ENCODE results near the gene NEAT1. TPM values are rescaled to one million over a fixed set of nuclear protein-coding genes. Genes with fewer than 3 reads are reported as not detected.

NEAT1 gene
- total and polyA plus RNA-seq, 2 experiments from 2014 or later: 5.3 to 7.2 TPM

GRCh38 chr11:65392899-65393298 is 29.7 kb upstream of the NEAT1 start:
- Histone ChIP-seq H3K27ac (ENCODE audit: low read depth) (no peak overlapping the region), H3K4me3 (no peak overlapping the region), H3F3A (replicated peaks; ENCODE audit: low read depth) (no peaks in the 10 kb centered on the region), H3K4me1 (ENCODE audit: insufficient read depth) (peaks cover 5% of the 10 kb centered on the region; the same call in 1 of the 2 replicates), H3K27me3 (ENCODE audit: insufficient read depth) (no peaks in the 10 kb centered on the region), H3K36me3 (ENCODE audit: insufficient read depth) (no peaks in the 10 kb centered on the region), H4K20me1 (replicated peaks; ENCODE audit: insufficient read depth) (no peaks in the 10 kb centered on the region), H3K4me2 (no peak overlapping the region), H3K9me2 (ENCODE audit: insufficient read depth) (no peaks in the 10 kb centered on the region), H3K79me2 (replicated peaks; ENCODE audit: insufficient read depth) (no peaks in the 10 kb centered on the region), H2AFZ (no peak overlapping the region)
- Mint-ChIP-seq H3K27ac (no peak overlapping the region), H3K36me3 (ENCODE audit: low read depth) (peaks cover 4% of the 10 kb centered on the region; the same call in 1 of the 3 replicates), H3K4me3 (no peak overlapping the region), H3K4me1 (peaks cover 16% of the 10 kb centered on the region), H3K27me3 (ENCODE audit: insufficient read depth, low read depth, poor library complexity) (peaks cover 4% of the 10 kb centered on the region), H3K9me3 (no peaks in the 10 kb centered on the region)
- no peak for DNase-seq (ENCODE audit: low spot score)
- TF ChIP-seq EZH2phosphoT487 (IDR thresholded peaks at IDR 0.05; ENCODE audit: unreplicated experiment): no peak
- no peak for TF ChIP-seq ZNF331 (CRISPR knock-in tag; IDR thresholded peaks at IDR 0.05; ENCODE audit: low read depth)
- TF ChIP-seq STAT1 (IDR thresholded peaks at IDR 0.05; ENCODE audit: unreplicated experiment): no peak
- no peak for TF ChIP-seq REST (IDR thresholded peaks at IDR 0.05; ENCODE audit: unreplicated experiment)
- no peak for TF ChIP-seq ZNF114 (CRISPR knock-in tag; IDR thresholded peaks at IDR 0.05)
- no peak for TF ChIP-seq POLR2AphosphoS5 (IDR thresholded peaks at IDR 0.05; ENCODE audit: low read depth)
- TF ChIP-seq ZNF462 (CRISPR knock-in tag; IDR thresholded peaks at IDR 0.05): no peak
- no peak for TF ChIP-seq ETS1 (IDR thresholded peaks at IDR 0.05)
- no peak for TF ChIP-seq NANOG (IDR thresholded peaks at IDR 0.05; ENCODE audit: borderline replicate concordance)
- no peak for TF ChIP-seq EZH2 (IDR thresholded peaks at IDR 0.05; ENCODE audit: low read depth, unreplicated experiment)
- TF ChIP-seq CTCF (conservative IDR thresholded peaks at IDR 0.05; ENCODE audit: low read depth in 2 of 2): no peak
- TF ChIP-seq CREB1 (CRISPR knock-in tag; IDR thresholded peaks at IDR 0.05; ENCODE audit: low read depth): no peak
- TF ChIP-seq JUNB (IDR thresholded peaks at IDR 0.05; ENCODE audit: unreplicated experiment): no peak
- ATAC-seq: no peak

Measured in GM23338 (cell line).